Gastroesophageal sphincter (tissue), 4 donors: ENCODE data around the gene KLF6. TPM values are rescaled to one million over a fixed set of nuclear protein-coding genes. Genes with fewer than 3 reads are reported as not detected.

Experiments
- ATAC-seq: fragments of 150-250 bp; one replicate; pipeline ENCODE4 v1.9.1; 2016; ENCODE audit warnings: mild to moderate bottlenecking, moderate library complexity
- H3K27ac ChIP-seq, 4 donors: fragments of 200-600 bp; sonication (generic) in 3 of 4; 1 replicate in 3 of 4; 2 replicates in 1 of 4; pipeline ENCODE4 v1.5.1; 2016 to 2019
- H3K27me3 ChIP-seq: fragments of 200-600 bp; sonication (generic); one replicate; pipeline ENCODE4 v1.5.1; 2019
- H3K36me3 ChIP-seq, 2 donors: fragments of 200-600 bp; sonication (generic); one replicate each; pipeline ENCODE4 v1.5.1; 2019; ENCODE audit warnings: control low read depth in 1 of 2
- H3K4me1 ChIP-seq, 3 donors: fragments of 200-600 bp; sonication (generic); 1 replicate in 2 of 3; 2 replicates in 1 of 3; pipeline ENCODE4 v1.5.1; 2016 to 2019; ENCODE audit warnings: control low read depth in 2 of 3
- H3K4me3 ChIP-seq, 2 donors: fragments of 200-600 bp; sonication (generic); one replicate each; pipeline ENCODE4 v1.5.1; 2019; ENCODE audit warnings: mild to moderate bottlenecking in 1 of 2, moderate library complexity in 1 of 2
- H3K9me3 ChIP-seq, 3 donors: fragments of 200-600 bp; sonication (generic); one replicate each; pipeline ENCODE4 v1.5.1; 2017 to 2019; ENCODE audit warnings: control low read depth in 2 of 3
- CTCF ChIP-seq, 4 experiments: fragments of 200-600 bp in 2 of 4; fragments of 450-650 bp in 2 of 4; sonication (generic) in 1 of 4; IDR thresholded peaks; one replicate each; pipeline ENCODE4 v1.5.1; 2017 to 2019; ENCODE audit warnings: antibody characterized with exemption in 4 of 4, mild to moderate bottlenecking in 2 of 4, moderate library complexity in 2 of 4
- EP300 ChIP-seq: sonication (generic); formaldehyde crosslinking; IDR thresholded peaks from one replicate; pipeline ENCODE4 v1.6.1; 2017; ENCODE audit warnings: antibody characterized with exemption, mild to moderate bottlenecking
- POLR2A ChIP-seq, 2 donors: fragments of 450-650 bp; IDR thresholded peaks; one replicate each; pipeline ENCODE4 v1.6.1; 2017; ENCODE audit warnings: antibody characterized with exemption in 2 of 2, mild to moderate bottlenecking in 2 of 2, moderate library complexity in 1 of 2
- POLR2AphosphoS5 ChIP-seq: sonication (generic); formaldehyde crosslinking; IDR thresholded peaks from one replicate; pipeline ENCODE4 v1.6.1; 2017; ENCODE audit warnings: antibody characterized with exemption
- WGBS, 2 donors: methylation state at CpG; one replicate each; pipeline ENCODE4 v1.1.5; 2018; ENCODE audit warnings: low coverage in 1 of 2; 5-methylcytosine and 5-hydroxymethylcytosine counted together
- total RNA-seq, 4 donors: library from RNA; depleted of rRNA; stranded (reverse); fragments of >200 nt; gene quantifications; one replicate each; pipeline ENCODE4 v1.1.0, GENCODE V29; 2016

Gene KLF6
- total RNA-seq, 4 donors from 2014 or later: 90.3 to 113 (median 105) TPM

GRCh38 chr10:3757638-3758490, 27.1 kb downstream of the KLF6 start:
- WGBS, 2 donors: 66 to 94% methylated on average over 2 to 11 of the region's 14 CpGs
- no peak for TF ChIP-seq POLR2A (IDR thresholded peaks at IDR 0.05)
- no peak for TF ChIP-seq EP300
- no peak for TF ChIP-seq CTCF (IDR thresholded peaks at IDR 0.05)
- no peak for TF ChIP-seq POLR2AphosphoS5

GRCh38 chr10:3757250-3757637, 27.8 kb downstream of the KLF6 start:
- no peak overlapping the region for H3K4me3 ChIP-seq
- H3K36me3 ChIP-seq: no peaks in the 10 kb centered on the region
- no peak overlapping the region for H3K27ac ChIP-seq
- H3K27me3 ChIP-seq: no peaks in the 10 kb centered on the region
- TF ChIP-seq CTCF (IDR thresholded peaks at IDR 0.05): no peak
- 94 to 97% methylated on average over 3 to 7 of the region's 7 CpGs for WGBS, 2 donors
- peaks cover 0 to 16% (median 0%) of the 10 kb centered on the region in 3 donors for H3K4me1 ChIP-seq
- no peaks in the 10 kb centered on the region for H3K9me3 ChIP-seq
- ATAC-seq: no peak

More at GRCh38 chr10:3757638-3758490, 27.1 kb downstream of the KLF6 start:
- H3K9me3 ChIP-seq: no peaks in the 10 kb centered on the region
- no peak overlapping the region for H3K4me3 ChIP-seq
- no peaks in the 10 kb centered on the region for H3K27me3 ChIP-seq
- ATAC-seq: no peak
- H3K27ac ChIP-seq: no peak overlapping the region
- H3K36me3 ChIP-seq: no peaks in the 10 kb centered on the region
- H3K4me1 ChIP-seq: peaks cover 0 to 16% (median 0%) of the 10 kb centered on the region in 3 donors

GRCh38 chr10:3756360-3756740, 28.7 kb downstream of the KLF6 start:
- no peak for ATAC-seq
- Histone ChIP-seq H3K36me3 (no peaks in the 10 kb centered on the region), H3K4me3 (no peak overlapping the region), H3K27me3 (no peaks in the 10 kb centered on the region), H3K4me1 (peaks cover 0 to 16% (median 0%) of the 10 kb centered on the region in 3 donors), H3K9me3 (no peaks in the 10 kb centered on the region), H3K27ac (no peak overlapping the region)
- TF ChIP-seq POLR2A (IDR thresholded peaks at IDR 0.05): no peak
- no peak for TF ChIP-seq CTCF (IDR thresholded peaks at IDR 0.05)
- no peak for TF ChIP-seq POLR2AphosphoS5
- no peak for TF ChIP-seq EP300
- 88% methylated on average over 5 of the region's 5 CpGs; no CpG with 5 or more reads in 1 of the 2 donors for WGBS, 2 donors

GRCh38 chr10:3755440-3756359, 29.3 kb downstream of the KLF6 start:
- 88% methylated on average over 8 to 13 of the region's 14 CpGs for WGBS, 2 donors
- peak overlapping the region in 2 of 4 donors; percentile 33 to 38 for H3K27ac ChIP-seq
- H3K27me3 ChIP-seq: no peaks in the 10 kb centered on the region
- peaks cover 0 to 21% (median 3%) of the 10 kb centered on the region in 3 donors for H3K4me1 ChIP-seq
- TF ChIP-seq EP300 (no peak), POLR2A (IDR thresholded peaks at IDR 0.05) (no peak), CTCF (IDR thresholded peaks at IDR 0.05) (no peak), POLR2AphosphoS5 (no peak)
- H3K9me3 ChIP-seq: no peaks in the 10 kb centered on the region
- H3K4me3 ChIP-seq: no peak overlapping the region
- peak; percentile 42 for ATAC-seq
- H3K36me3 ChIP-seq: no peaks in the 10 kb centered on the region
